Muscle layer of colon (tissue), 2 donors: ENCODE data around the gene DTD1.

ENCODE experiments used
- H3K27ac ChIP-seq: one replicate; pipeline ENCODE4 v1.7.0; 2013; ENCODE audit warnings: low read depth, mild to moderate bottlenecking, low read length, moderate library complexity
- H3K27me3 ChIP-seq, 2 donors: one replicate each; pipeline ENCODE4 v1.7.0; 2013; ENCODE audit warnings: low read length in 2 of 2, mild to moderate bottlenecking in 2 of 2; ENCODE audit not compliant: insufficient read depth in 2 of 2, control insufficient read depth in 1 of 2
- H3K36me3 ChIP-seq: one replicate; pipeline ENCODE4 v1.7.0; 2013; ENCODE audit warnings: mild to moderate bottlenecking, low read length; ENCODE audit not compliant: insufficient read depth
- H3K4me1 ChIP-seq: one replicate; pipeline ENCODE4 v1.7.0; 2013; ENCODE audit warnings: mild to moderate bottlenecking, low read length; ENCODE audit not compliant: insufficient read depth
- H3K4me3 ChIP-seq, 2 donors: one replicate each; pipeline ENCODE4 v1.7.0; 2013; ENCODE audit warnings: low read length in 2 of 2, low read depth in 1 of 2, mild to moderate bottlenecking in 1 of 2, moderate library complexity in 1 of 2
- H3K9ac ChIP-seq: one replicate; pipeline ENCODE4 v1.7.0; 2013; ENCODE audit warnings: low read length
- H3K9me3 ChIP-seq: one replicate; pipeline ENCODE4 v1.7.0; 2013; ENCODE audit warnings: mild to moderate bottlenecking, low read length
- donor health status: abdominal sarcoma.
- donor health status: Adenocarcinoma of cecum.

DTD1 gene

DNA sequence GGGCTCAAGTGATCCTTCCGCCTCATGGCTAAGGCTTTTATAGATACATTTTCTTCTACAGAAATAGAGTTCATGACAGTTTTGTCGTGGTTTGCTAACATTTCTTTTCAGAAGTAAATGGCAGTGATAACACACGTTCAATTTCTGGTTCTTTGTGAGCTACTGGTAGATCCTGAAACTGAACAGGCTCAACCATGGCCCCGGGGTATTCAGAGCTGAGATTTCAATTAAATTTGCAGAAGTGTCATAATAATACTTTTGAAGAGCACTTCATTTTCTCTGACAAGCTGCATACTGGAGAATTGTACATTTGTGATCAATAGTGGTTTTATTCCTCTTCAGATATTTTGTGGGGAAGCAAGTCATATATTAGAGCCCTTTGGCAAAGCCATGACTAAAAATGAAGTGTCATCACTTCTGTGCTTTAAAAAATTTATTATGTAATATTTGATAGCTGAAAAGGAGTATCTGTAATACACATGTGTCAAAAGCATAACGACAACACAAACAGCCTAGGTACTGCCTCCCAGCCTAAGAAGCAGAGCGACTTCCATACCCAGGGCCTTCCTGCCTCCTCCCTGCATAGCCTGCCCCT, 141.5 kb downstream of the DTD1 start:
- Histone ChIP-seq H3K27ac (no peak overlapping the region), H3K4me1 (no peaks in the 10 kb centered on the region), H3K36me3 (peaks cover 3% of the 10 kb centered on the region), H3K9me3 (no peaks in the 10 kb centered on the region), H3K4me3 (no peak overlapping the region), H3K9ac (no peak overlapping the region), H3K27me3 (no peaks in the 10 kb centered on the region)

DNA sequence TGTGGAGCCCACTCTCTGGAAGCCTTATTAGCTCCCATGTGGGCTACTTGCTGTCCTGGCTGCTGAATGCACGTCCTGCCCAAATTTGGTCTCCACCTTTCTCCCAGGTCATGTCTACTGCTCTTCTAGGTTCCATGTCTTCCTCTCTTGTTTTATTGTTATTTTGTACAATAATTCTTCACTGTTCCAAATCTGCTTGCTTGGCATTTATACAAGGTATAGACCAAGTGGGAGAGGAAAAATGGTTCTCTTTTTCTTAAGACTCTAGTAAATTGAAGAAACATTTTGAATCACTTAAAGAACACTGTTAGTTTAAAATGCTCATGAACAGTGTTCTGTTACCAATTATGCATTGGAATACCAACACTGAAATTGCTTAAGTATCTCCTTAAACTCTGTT, 144.1 kb downstream of the DTD1 start:
- H3K36me3 ChIP-seq = peaks cover 4% of the 10 kb centered on the region
- no peaks in the 10 kb centered on the region for H3K4me1 ChIP-seq
- no peak overlapping the region for H3K27ac ChIP-seq
- H3K9ac ChIP-seq = no peak overlapping the region
- no peaks in the 10 kb centered on the region for H3K27me3 ChIP-seq
- H3K4me3 ChIP-seq = no peak overlapping the region
- H3K9me3 ChIP-seq = no peaks in the 10 kb centered on the region

DNA sequence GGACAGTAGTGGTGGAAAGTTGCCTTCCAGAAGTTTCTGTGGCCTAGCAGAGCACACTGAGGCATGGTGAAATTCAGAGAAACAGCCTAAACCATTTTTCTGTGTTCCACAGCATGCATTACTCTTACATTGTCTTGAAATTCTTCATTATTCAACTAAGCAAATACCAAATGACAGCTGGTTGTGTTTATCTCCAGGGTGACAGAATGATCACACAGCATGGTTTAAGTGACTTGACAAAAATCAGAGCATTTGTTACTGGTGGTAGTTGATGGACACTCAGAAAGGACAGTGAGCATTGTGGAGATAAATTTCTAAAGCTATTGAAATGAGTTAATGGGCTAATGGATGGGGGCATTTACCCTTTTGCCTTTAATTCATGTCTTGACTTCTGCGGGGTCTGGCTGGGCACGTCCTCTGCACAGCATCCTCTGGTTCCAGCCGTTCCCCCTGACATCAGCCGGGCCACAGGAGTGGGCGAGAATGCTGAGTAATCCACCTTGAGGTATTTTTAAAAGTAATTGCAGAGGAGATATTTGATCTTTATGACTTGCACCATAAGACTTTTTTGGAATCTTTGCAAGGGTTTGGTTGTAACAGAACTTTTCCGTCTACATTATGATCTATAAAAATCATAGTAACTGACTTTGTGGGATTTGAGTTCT, 146.8 kb downstream of the DTD1 start:
- no peaks in the 10 kb centered on the region for H3K27me3 ChIP-seq
- peaks cover 8% of the 10 kb centered on the region for H3K4me1 ChIP-seq
- H3K36me3 ChIP-seq = peaks cover 4% of the 10 kb centered on the region
- H3K4me3 ChIP-seq = no peak overlapping the region
- no peak overlapping the region for H3K9ac ChIP-seq
- H3K9me3 ChIP-seq = no peaks in the 10 kb centered on the region
- no peak overlapping the region for H3K27ac ChIP-seq

DNA sequence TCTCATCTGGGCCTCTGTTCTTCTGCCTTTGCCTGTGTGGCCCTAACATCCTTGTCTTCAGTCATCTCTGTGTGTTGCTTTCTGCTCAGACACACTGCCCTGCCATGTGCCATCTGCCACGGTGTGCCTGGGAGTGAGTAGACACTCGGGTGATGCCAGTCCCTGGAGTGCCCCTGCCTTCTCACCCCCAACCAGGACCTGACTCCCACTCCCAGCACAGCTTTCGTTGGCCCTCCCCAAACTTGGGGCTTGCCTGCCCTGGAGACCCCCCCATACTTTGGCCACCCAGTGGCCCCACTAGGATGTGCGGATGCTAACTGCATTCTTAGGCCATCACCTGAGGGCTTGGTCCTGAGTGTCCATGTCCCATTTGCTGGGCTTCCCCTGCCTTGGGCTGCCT, 149.3 kb downstream of the DTD1 start:
- Histone ChIP-seq H3K27me3 (no peaks in the 10 kb centered on the region), H3K4me3 (no peak overlapping the region), H3K27ac (no peak overlapping the region), H3K36me3 (peaks cover 4% of the 10 kb centered on the region), H3K9ac (no peak overlapping the region), H3K4me1 (peaks cover 13% of the 10 kb centered on the region), H3K9me3 (no peaks in the 10 kb centered on the region)

DNA sequence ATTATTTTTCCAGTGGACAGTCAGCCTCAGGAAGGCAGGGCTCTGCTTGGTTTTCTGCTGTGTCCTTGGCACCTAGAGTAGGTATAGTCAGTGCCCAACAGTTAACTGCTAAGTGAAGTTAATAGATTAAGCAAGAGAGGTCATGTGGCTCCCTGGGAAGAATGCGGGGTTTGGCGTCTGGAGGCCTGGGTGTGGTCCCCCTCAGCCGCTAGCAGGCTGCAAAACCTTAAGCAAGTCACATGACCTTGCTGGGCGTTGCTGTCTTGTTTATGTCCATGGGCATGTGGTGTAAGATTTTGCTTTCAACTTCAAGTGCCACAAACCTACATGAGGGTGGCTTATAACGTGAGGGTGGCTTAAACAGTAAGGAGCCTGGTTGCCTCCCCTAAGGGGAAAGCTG, 150.2 kb downstream of the DTD1 start:
- H3K4me1 ChIP-seq = peaks cover 13% of the 10 kb centered on the region
- H3K27ac ChIP-seq = no peak overlapping the region
- H3K27me3 ChIP-seq = no peaks in the 10 kb centered on the region
- H3K9me3 ChIP-seq = no peaks in the 10 kb centered on the region
- H3K36me3 ChIP-seq = peaks cover 4% of the 10 kb centered on the region
- no peak overlapping the region for H3K9ac ChIP-seq
- H3K4me3 ChIP-seq = no peak overlapping the region

DNA sequence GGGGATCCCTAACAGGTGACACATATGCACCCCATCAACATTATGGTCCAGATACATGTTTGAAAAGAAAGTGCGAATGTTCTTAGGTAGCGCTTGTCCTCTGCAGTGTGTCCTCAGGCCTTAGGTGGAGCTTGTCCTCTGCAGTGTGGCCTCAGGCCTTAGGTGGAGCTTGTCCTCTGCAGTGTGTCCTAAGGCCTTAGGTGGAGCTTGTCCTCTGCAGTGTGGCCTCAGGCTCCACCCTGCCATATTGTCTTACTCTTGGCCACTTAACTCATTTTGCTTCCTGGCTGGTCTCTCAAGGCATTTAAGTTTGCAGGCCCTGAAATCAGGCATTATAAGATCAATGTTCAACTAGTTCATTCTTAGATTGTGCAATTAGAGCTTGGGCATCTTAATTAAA, 151.0 kb downstream of the DTD1 start:
- peaks cover 4% of the 10 kb centered on the region for H3K36me3 ChIP-seq
- H3K9ac ChIP-seq = no peak overlapping the region
- H3K27ac ChIP-seq = peak overlapping the region; percentile 3
- no peaks in the 10 kb centered on the region for H3K9me3 ChIP-seq
- no peak overlapping the region for H3K4me3 ChIP-seq
- H3K27me3 ChIP-seq = no peaks in the 10 kb centered on the region
- peaks cover 13% of the 10 kb centered on the region for H3K4me1 ChIP-seq

DNA sequence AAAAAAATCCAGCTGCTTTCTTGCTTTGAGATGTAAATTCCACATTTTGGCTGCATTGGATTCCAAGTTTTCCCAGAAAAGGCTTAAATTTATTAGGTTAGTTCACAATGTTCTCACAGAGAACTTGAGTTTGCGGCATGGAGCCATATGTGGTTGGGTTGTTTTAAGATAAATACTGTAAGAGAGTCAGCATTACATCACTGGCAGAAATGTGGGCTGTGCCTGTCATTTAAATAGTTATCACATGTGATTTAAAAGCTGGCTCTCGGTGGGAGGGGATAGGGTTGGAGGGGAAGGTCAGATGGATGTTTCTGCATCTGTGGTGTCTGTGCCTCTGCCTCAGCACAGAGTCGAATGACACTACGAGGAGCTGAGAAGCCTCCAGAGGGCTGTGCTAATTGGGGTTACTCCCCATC, 151.9 kb downstream of the DTD1 start:
- H3K9me3 ChIP-seq = no peaks in the 10 kb centered on the region
- no peak overlapping the region for H3K9ac ChIP-seq
- H3K27ac ChIP-seq = no peak overlapping the region
- H3K4me3 ChIP-seq = no peak overlapping the region
- H3K27me3 ChIP-seq = no peaks in the 10 kb centered on the region
- H3K4me1 ChIP-seq = peaks cover 13% of the 10 kb centered on the region
- H3K36me3 ChIP-seq = no peaks in the 10 kb centered on the region

DNA sequence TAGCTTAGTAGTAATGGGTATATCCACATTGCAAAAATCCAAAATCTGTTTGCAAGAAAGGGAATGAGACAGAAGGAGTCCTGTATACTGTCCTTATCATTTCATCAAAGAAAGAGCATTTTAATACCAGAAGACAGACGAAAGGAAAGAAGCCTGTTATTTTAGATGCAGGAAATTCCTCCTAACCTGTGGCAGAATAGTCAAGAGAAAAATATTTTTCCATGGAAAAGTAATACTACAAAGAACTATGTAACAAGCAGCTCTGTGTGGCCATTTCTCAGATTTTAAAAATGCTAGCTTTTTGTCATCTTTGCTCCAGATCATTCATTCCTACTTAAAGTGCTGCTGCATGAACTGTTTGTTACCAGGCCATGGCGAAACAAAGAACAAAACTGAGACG, 152.9 kb downstream of the DTD1 start:
- H3K36me3 ChIP-seq = no peaks in the 10 kb centered on the region
- H3K9ac ChIP-seq = no peak overlapping the region
- peaks cover 13% of the 10 kb centered on the region for H3K4me1 ChIP-seq
- no peaks in the 10 kb centered on the region for H3K9me3 ChIP-seq
- no peak overlapping the region for H3K27ac ChIP-seq
- no peak overlapping the region for H3K4me3 ChIP-seq
- H3K27me3 ChIP-seq = no peaks in the 10 kb centered on the region

DNA sequence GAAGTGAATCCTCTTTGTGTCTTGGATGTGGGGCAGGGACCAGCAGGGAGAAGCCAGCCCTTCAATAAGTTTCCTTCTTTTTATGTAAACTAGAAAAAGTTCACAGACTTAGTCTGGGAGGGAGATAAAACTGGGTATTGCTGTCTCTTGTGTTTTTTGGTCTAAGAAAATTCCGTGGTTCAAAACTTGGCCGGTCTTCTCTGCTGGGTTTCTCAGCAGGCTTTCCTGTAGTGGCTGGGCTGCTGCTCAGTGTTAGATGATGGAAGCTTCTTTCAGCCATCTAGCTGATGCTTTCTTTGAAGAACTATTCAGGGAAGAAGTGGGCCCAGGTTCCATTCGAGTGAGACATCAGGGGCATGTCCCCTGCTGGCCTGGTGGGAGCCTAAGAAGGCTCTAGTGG, 155.0 kb downstream of the DTD1 start:
- Histone ChIP-seq H3K4me3 (no peak overlapping the region), H3K9me3 (no peaks in the 10 kb centered on the region), H3K27ac (no peak overlapping the region), H3K4me1 (peaks cover 13% of the 10 kb centered on the region), H3K9ac (no peak overlapping the region), H3K27me3 (no peaks in the 10 kb centered on the region), H3K36me3 (peaks cover 4% of the 10 kb centered on the region)

DNA sequence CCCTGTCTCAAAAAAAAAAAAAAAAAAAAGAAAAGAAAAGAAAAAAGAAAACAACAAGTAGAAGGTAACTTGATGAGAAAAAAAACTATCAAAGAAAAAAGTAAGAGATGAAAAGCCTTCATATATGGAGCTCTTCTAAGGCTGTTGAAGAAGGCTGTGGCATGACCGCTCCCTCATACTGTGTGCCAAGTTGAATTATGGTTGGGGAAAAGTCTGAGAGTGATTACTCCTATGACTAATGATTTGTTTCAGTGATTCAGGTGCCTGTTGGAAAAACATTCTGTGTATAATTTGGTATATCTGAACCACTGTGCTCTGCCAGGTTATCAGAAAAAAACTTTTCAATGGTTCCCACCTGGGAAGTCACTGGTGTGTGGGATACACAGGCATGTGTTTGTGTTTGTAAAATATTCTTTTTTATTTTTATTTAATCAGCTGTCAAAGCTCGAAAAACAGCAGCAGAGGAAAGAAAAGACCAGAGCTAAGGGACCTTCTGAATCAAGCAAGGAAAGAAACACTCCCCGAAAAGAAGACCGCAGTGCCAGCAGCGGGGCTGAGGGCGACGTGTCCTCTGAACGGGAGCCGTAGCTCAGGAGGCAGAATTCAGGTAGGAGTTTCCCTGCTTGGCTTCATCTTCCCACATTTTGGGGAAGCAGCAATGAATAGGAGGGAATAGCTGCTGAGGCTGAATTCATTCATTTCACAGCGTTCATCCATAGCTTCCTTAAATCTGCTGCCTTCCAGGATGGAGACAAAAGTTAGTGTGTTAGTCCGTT, 156.0 kb downstream of the DTD1 start:
- no peaks in the 10 kb centered on the region for H3K9me3 ChIP-seq
- peaks cover 4% of the 10 kb centered on the region for H3K36me3 ChIP-seq
- peaks cover 12% of the 10 kb centered on the region for H3K4me1 ChIP-seq
- H3K9ac ChIP-seq = no peak overlapping the region
- H3K27ac ChIP-seq = no peak overlapping the region
- no peaks in the 10 kb centered on the region for H3K27me3 ChIP-seq
- H3K4me3 ChIP-seq = no peak overlapping the region

DNA sequence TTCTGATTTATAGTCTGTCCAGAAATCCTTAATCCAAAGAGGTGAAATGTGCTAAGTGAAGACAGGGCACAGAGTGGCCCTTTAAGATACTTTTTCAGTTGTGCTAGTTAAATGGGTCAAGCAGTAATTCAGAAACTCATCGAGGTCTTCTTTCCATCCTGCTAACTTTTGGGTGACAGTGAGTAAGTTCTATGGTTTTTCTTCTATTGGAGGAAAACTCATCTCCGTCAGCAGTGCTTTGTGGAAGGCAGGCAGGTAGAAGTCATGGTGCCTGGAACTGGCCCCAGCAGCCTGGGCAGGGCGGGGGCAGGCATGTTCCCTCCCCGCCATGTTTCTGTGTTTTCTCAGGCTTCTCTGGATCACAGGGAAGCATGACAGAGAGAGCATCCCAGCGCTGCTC, 159.2 kb downstream of the DTD1 start:
- H3K36me3 ChIP-seq = peaks cover 4% of the 10 kb centered on the region
- H3K9me3 ChIP-seq = no peaks in the 10 kb centered on the region
- no peak overlapping the region for H3K27ac ChIP-seq
- no peak overlapping the region for H3K4me3 ChIP-seq
- H3K27me3 ChIP-seq = no peaks in the 10 kb centered on the region
- no peaks in the 10 kb centered on the region for H3K4me1 ChIP-seq
- H3K9ac ChIP-seq = no peak overlapping the region
